IPS-15b (cell line): ENCODE data around the gene KIF3A.

Source experiments
- H3K27me3 ChIP-seq: one replicate; pipeline ENCODE4 v1.6.1; 2013; ENCODE audit warnings: low read length; ENCODE audit not compliant: control insufficient read depth, insufficient read depth
- H3K36me3 ChIP-seq: one replicate; pipeline ENCODE4 v1.6.1; 2013; ENCODE audit warnings: low read length; ENCODE audit not compliant: control insufficient read depth, insufficient read depth
- H3K4me1 ChIP-seq: one replicate; pipeline ENCODE4 v1.6.1; 2013; ENCODE audit warnings: mild to moderate bottlenecking, low read length; ENCODE audit not compliant: control insufficient read depth, insufficient read depth
- H3K4me3 ChIP-seq: one replicate; pipeline ENCODE4 v1.5.1; 2013; ENCODE audit warnings: low read depth, low read length
- H3K9ac ChIP-seq: one replicate; pipeline ENCODE4 v1.6.1; 2013; ENCODE audit warnings: low read depth, mild to moderate bottlenecking, low read length
- H3K9me3 ChIP-seq: one replicate; pipeline ENCODE4 v1.6.1; 2013; ENCODE audit warnings: mild to moderate bottlenecking, low read length; ENCODE audit not compliant: control insufficient read depth, insufficient read depth

The KIF3A gene

GRCh38 chr5:132668706-132669454 is 68.5 kb downstream of the KIF3A start:
- no peak overlapping the region for H3K4me3 ChIP-seq
- no peaks in the 10 kb centered on the region for H3K36me3 ChIP-seq
- no peaks in the 10 kb centered on the region for H3K9me3 ChIP-seq
- H3K4me1 ChIP-seq, result no peaks in the 10 kb centered on the region
- no peaks in the 10 kb centered on the region for H3K27me3 ChIP-seq
- no peak overlapping the region for H3K9ac ChIP-seq

GRCh38 chr5:132667761-132668705 is 69.3 kb downstream of the KIF3A start:
- no peak overlapping the region for H3K4me3 ChIP-seq
- H3K27me3 ChIP-seq, result no peaks in the 10 kb centered on the region
- no peak overlapping the region for H3K9ac ChIP-seq
- H3K4me1 ChIP-seq, result no peaks in the 10 kb centered on the region
- no peaks in the 10 kb centered on the region for H3K9me3 ChIP-seq
- H3K36me3 ChIP-seq, result no peaks in the 10 kb centered on the region

GRCh38 chr5:132667309-132667708 is 70.0 kb downstream of the KIF3A start:
- no peaks in the 10 kb centered on the region for H3K36me3 ChIP-seq
- H3K4me3 ChIP-seq, result no peak overlapping the region
- no peaks in the 10 kb centered on the region for H3K27me3 ChIP-seq
- H3K9ac ChIP-seq, result no peak overlapping the region
- H3K9me3 ChIP-seq, result no peaks in the 10 kb centered on the region
- H3K4me1 ChIP-seq, result no peaks in the 10 kb centered on the region

- Histone ChIP-seq H3K4me3 (no peak overlapping the region), H3K36me3 (no peaks in the 10 kb centered on the region), H3K27me3 (no peaks in the 10 kb centered on the region), H3K4me1 (no peaks in the 10 kb centered on the region), H3K9ac (no peak overlapping the region), H3K9me3 (no peaks in the 10 kb centered on the region)
Observed at GRCh38 chr5:132666310-132667123, 70.8 kb downstream of the KIF3A start.

GRCh38 chr5:132665574-132666080 is 71.7 kb downstream of the KIF3A start:
- H3K27me3 ChIP-seq, result no peaks in the 10 kb centered on the region
- H3K36me3 ChIP-seq, result no peaks in the 10 kb centered on the region
- no peak overlapping the region for H3K4me3 ChIP-seq
- no peak overlapping the region for H3K9ac ChIP-seq
- H3K9me3 ChIP-seq, result no peaks in the 10 kb centered on the region
- H3K4me1 ChIP-seq, result no peaks in the 10 kb centered on the region

- H3K36me3 ChIP-seq, result no peaks in the 10 kb centered on the region
- H3K4me1 ChIP-seq, result no peaks in the 10 kb centered on the region
- no peaks in the 10 kb centered on the region for H3K9me3 ChIP-seq
- H3K27me3 ChIP-seq, result no peaks in the 10 kb centered on the region
- H3K4me3 ChIP-seq, result no peak overlapping the region
- H3K9ac ChIP-seq, result no peak overlapping the region
Observed at GRCh38 chr5:132664696-132665209, 72.6 kb downstream of the KIF3A start.

- H3K9me3 ChIP-seq, result no peaks in the 10 kb centered on the region
- no peaks in the 10 kb centered on the region for H3K27me3 ChIP-seq
- no peaks in the 10 kb centered on the region for H3K36me3 ChIP-seq
- H3K9ac ChIP-seq, result no peak overlapping the region
- H3K4me3 ChIP-seq, result no peak overlapping the region
- H3K4me1 ChIP-seq, result no peaks in the 10 kb centered on the region
Observed at GRCh38 chr5:132663771-132664695, 73.3 kb downstream of the KIF3A start.

GRCh38 chr5:132662925-132663770 is 74.2 kb downstream of the KIF3A start:
- H3K4me1 ChIP-seq, result no peaks in the 10 kb centered on the region
- H3K27me3 ChIP-seq, result no peaks in the 10 kb centered on the region
- H3K36me3 ChIP-seq, result no peaks in the 10 kb centered on the region
- no peak overlapping the region for H3K4me3 ChIP-seq
- no peaks in the 10 kb centered on the region for H3K9me3 ChIP-seq
- no peak overlapping the region for H3K9ac ChIP-seq

GRCh38 chr5:132662004-132662401 is 75.3 kb downstream of the KIF3A start:
- Histone ChIP-seq H3K4me3 (no peak overlapping the region), H3K9ac (no peak overlapping the region), H3K9me3 (no peaks in the 10 kb centered on the region), H3K27me3 (peaks cover 8% of the 10 kb centered on the region), H3K36me3 (no peaks in the 10 kb centered on the region), H3K4me1 (no peaks in the 10 kb centered on the region)
